H1 (cell line): ENCODE data around the gene PCCA. TPM values are rescaled to one million over a fixed set of nuclear protein-coding genes. Genes with fewer than 3 reads are reported as not detected.

ENCODE experiments used
- EGR1 ChIP-seq: IDR thresholded peaks from 2 replicates; pipeline ENCODE4 v1.6.1; 2011; ENCODE audit warnings: low read depth, low read length, borderline replicate concordance
- EZH2 ChIP-seq: fragments of 200-600 bp; sonication (generic); IDR thresholded peaks from 2 replicates; pipeline ENCODE4 v1.7.1; 2012; ENCODE audit warnings: low read depth, mild to moderate bottlenecking, moderate library complexity, low read length, inconsistent platforms; ENCODE audit not compliant: severe bottlenecking
- HDAC6 ChIP-seq: IDR thresholded peaks from one replicate; pipeline ENCODE4 v1.7.1; 2012; ENCODE audit warnings: low read depth, mild to moderate bottlenecking, inconsistent platforms, low read length, moderate library complexity
- JUN ChIP-seq: IDR thresholded peaks from 2 replicates; pipeline ENCODE4 v1.6.1; 2011; ENCODE audit warnings: low read depth, mild to moderate bottlenecking, improper control_type of control experiment, low read length
- PHF8 ChIP-seq: fragments of 200-600 bp; sonication (generic); conservative IDR thresholded peaks from 2 replicates; pipeline ENCODE4 v1.7.1; 2012; ENCODE audit warnings: low read depth, mild to moderate bottlenecking, inconsistent platforms, low read length, moderate library complexity
- SP1 ChIP-seq: IDR thresholded peaks from 2 replicates; pipeline ENCODE4 v1.6.1; 2011; ENCODE audit warnings: low read depth, low read length
- polyA plus RNA-seq, 7 experiments: library from polyadenylated mRNA; depleted of rRNA in 3 of 7; stranded (reverse) in 5 of 7; unstranded in 2 of 7; fragments of >200 nt in 5 of 7; fragments of 200-250 nt in 2 of 7; gene quantifications; 1 replicate in 5 of 7; 2 replicates in 1 of 7; 4 replicates in 1 of 7; pipeline versions ENCODE4 v1.2.1 to v1.2.3, GENCODE V29; 2011 to 2013; ENCODE audit warnings: missing spikeins in 2 of 7, mixed read lengths in 2 of 7
- total RNA-seq: library from RNA; stranded (reverse); fragmentation: NEBNext Ultra II Directional; extraction: Animal tissue kit (Norgen Biotek cat#: 25700); gene quantifications from 2 replicates; pipeline ENCODE4 v1.2.1, GENCODE V29; 2021

PCCA gene
- total and polyA plus RNA-seq, 2 of the 8 experiments (the other 6 are each of a cell fraction or from before 2014, with no cell fraction given), result 18.4 to 49.8 TPM

- no peak for TF ChIP-seq HDAC6
- no peak for TF ChIP-seq PHF8
- no peak for TF ChIP-seq EGR1
- no peak for TF ChIP-seq JUN
- no peak for TF ChIP-seq EZH2
- TF ChIP-seq SP1, result no peak
- TF ChIP-seq, all 59 proteins: peak for 0
These were observed 49.2 kb upstream of the PCCA start (continued) for GRCh38 chr13:100039740-100040139.
